ENCODE results near the gene DIO3. TPM values are rescaled to one million over a fixed set of nuclear protein-coding genes. Genes with fewer than 3 reads are reported as not detected.

The DIO3 gene
- not detected for total RNA-seq
- long read RNA-seq = 0 reads

DNA sequence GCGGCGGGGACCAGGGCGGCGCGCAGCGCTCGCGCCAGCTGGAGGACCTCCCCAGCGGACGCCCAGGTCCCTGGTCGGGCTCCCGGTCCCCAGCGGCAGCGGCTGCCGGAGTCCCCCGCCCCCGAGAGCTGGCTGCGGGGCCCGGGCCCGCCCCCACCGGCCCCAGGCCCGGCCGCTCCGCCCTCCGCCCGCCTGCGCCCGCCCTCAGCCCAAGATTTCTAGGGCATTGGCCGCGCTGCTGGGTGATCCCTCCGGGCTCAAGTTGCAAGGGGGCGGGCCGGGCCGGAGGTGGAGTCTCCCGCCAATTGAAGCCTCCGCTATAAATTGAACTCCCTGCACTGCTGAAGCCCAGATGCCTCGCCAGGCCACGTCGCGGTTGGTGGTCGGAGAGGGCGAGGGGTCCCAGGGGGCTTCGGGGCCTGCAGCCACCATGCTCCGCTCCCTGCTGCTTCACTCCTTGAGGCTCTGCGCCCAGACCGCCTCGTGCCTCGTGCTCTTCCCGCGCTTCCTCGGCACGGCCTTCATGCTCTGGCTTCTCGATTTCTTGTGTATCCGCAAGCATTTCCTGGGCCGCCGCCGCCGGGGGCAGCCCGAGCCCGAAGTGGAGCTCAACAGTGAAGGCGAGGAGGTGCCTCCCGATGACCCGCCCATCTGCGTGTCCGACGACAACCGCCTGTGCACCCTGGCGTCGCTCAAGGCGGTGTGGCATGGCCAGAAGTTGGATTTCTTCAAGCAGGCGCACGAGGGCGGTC, at the start of gene DIO3:
Gene DIO3 (plus strand): TSS at position 351 of the 752 bp plus-strand sequence.
- intact Hi-C loops (cut with DNase I) = no loop called here

GRCh38 chr14:101511620-101512375, 49.5 kb upstream of the DIO3 start:
- intact Hi-C loops (cut with DNase I) = no loop called here
- DNase-seq (ENCODE audit: low spot score) = no peak

More for the DNA sequence above, at the start of gene DIO3:
- DNase-seq (ENCODE audit: low spot score) = no peak

DNA sequence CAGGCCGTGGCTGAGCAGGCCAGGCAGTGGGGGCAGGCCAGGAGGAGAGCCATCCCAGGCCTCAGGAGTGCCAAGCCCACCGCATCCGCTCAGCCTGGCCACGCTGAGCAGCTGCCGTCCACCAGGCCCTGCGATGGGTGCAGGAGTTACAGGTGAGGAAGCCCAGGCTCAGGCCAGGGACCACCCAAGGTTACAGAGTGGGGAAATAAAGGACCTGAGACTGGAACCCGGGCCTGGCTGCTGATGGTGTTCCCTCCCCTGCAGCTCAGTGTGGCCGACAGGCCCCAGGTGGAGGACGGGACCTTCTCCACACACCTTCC, 49.0 kb upstream of the DIO3 start:
- no peak for DNase-seq (ENCODE audit: low spot score)
- intact Hi-C loops (cut with DNase I) = no loop called here

GRCh38 chr14:101514136-101514535, 47.2 kb upstream of the DIO3 start:
- DNase-seq (ENCODE audit: low spot score) = no peak

GRCh38 chr14:101516401-101516800, 44.9 kb upstream of the DIO3 start:
- intact Hi-C loops (cut with DNase I) = no loop called here
- DNase-seq (ENCODE audit: low spot score) = no peak

More at GRCh38 chr14:101514136-101514535, 47.2 kb upstream of the DIO3 start:
- intact Hi-C loops (cut with DNase I) = no loop called here

GRCh38 chr14:101518611-101519473, 42.5 kb upstream of the DIO3 start:
- DNase-seq (ENCODE audit: low spot score) = no peak
- intact Hi-C loops (cut with DNase I) = no loop called here

DNA sequence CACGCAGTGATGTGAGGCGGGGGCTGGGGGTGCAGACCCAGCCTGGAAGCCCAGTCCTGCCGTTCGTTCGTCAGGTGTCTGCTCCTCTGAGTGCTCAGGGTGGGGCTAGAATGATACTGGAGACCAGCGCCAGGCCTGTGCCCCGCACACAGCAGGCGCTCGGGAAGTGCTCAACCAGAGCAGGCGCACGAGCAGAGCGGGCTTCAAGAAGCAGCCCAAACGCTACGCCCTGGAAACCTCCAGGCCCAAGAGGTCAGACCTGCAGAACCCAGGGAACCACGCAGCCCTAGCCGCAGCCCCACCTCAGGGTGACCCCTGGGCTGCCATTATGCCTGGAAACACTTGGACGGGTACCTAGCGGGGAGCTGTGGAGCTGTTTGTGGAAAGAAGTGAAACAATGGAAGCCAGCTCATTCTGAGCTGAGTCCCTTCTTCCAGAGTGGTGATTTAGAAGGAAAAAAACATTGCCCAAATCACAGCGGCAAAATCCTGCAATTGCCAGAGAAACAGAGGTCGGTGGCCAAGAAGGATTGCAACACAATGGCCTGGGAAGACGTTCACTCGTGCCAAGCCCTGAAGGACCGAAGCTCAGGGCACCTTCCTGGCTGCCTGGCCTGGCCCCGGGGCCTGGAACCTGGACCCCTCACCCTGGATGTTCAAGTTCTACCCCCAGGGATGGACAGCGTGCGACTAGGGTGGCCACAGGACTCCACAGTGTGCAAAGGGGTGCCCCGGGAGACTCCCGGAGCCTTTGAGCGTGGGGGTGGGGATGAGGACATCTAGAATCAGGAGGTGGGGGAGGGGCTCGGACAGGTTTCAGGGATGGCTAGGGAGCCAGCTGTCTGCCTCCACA, 40.4 kb upstream of the DIO3 start:
- no peak for DNase-seq (ENCODE audit: low spot score)
- intact Hi-C loops (cut with DNase I) = no loop called here

DNA sequence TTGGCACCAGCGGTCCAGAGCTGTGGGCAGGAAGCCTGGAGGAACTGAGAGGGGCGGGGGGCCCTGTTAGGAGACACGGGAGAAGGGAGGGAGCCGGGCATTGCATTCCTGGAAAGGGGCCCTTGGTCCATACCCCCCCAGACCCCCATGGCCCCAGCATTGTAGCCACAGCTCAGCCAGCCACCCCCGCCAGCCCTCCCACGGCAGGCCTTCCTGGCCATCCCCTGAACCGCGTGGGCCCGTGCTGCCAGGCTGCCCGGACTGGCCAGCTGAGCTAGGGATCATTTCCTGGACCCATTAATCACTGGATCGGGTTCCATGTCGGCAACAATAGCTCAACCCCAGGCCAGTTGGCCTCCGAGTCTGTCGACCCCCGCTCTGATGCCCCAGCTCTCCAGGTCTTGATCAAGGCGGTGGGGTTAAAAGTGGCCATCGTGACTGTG, 39.8 kb upstream of the DIO3 start:
- DNase-seq (ENCODE audit: low spot score) = no peak
- intact Hi-C loops (cut with DNase I) = no loop called here

GRCh38 chr14:101521978-101522377, 39.3 kb upstream of the DIO3 start:
- no peak for DNase-seq (ENCODE audit: low spot score)
- intact Hi-C loops (cut with DNase I) = no loop called here

- intact Hi-C loops (cut with DNase I) = no loop called here
- DNase-seq (ENCODE audit: low spot score) = no peak
Observed at GRCh38 chr14:101525640-101526527, 35.4 kb upstream of the DIO3 start.

GRCh38 chr14:101527987-101528386, 33.3 kb upstream of the DIO3 start:
- DNase-seq (ENCODE audit: low spot score) = no peak
- intact Hi-C loops (cut with DNase I) = no loop called here

DNA sequence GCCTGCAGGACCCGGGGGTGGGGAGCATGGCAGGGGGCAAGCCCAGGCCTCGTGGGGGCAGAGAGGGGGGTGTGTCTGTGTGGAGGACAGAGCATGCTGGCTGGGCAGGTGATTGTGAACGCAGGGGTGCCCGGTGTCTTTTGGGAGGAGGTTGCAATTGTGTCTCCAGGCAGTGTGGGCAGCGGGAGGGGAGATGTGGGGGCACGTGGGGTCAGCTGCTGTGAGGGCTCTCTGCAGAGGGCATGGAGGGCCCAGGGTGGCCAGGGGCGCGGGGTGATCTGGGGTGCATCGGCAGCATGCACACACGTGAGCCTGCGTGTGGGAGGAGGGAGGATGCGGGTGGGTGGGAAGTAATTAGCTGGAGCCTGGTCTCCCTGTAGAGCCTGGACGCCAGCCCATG, 32.2 kb upstream of the DIO3 start:
- DNase-seq (ENCODE audit: low spot score) = no peak
- intact Hi-C loops (cut with DNase I) = no loop called here

- intact Hi-C loops (cut with DNase I) = no loop called here
- DNase-seq (ENCODE audit: low spot score) = no peak
Observed at GRCh38 chr14:101534198-101534597, 27.1 kb upstream of the DIO3 start.

DNA sequence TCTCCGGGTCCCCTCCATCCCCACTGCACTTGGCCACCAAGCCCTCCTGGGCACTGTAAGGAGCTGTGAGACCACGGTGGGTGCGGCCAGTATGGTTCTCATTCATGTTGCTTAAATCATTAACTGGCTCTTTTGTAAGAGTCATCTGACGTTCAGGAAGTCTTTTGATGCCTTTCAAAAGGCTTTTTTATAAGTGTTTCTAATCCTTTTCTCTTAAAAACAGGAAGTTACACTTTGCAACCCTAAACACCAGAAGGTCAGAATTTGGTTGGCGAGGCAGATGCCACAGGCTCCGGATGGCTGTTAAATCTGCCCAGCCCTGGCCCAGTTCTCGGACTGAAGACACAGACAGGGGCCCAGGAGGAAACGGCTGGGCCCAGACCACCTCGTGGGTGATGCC, 26.1 kb upstream of the DIO3 start:
- intact Hi-C loops (cut with DNase I) = no loop called here
- DNase-seq (ENCODE audit: low spot score) = no peak

DNA sequence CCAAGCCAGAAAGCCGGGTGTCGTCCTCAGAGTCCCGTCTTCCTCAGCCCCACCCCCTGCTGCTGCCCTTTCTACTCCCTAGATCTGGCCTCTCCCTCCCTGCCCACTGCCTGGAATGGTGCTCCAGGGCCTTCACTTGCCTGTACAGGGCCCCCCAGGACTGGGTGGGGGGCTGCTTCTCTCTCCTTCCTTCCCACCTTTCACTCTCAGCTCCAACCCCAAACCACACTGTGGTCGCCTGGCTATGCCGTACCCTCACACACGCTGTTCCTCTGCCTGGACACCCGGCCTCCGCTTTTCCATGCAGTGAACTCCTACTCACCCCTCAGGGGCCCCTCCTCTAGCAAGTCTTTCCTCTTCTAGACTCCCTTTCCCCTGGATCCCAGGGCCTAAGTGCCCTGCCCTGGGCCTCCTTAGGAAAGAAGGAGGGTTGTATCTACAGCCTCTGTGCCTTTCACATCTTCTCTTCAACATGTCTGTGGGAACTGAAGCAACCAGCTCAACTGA, 25.5 kb upstream of the DIO3 start:
- DNase-seq (ENCODE audit: low spot score) = no peak
- intact Hi-C loops (cut with DNase I) = no loop called here

DNA sequence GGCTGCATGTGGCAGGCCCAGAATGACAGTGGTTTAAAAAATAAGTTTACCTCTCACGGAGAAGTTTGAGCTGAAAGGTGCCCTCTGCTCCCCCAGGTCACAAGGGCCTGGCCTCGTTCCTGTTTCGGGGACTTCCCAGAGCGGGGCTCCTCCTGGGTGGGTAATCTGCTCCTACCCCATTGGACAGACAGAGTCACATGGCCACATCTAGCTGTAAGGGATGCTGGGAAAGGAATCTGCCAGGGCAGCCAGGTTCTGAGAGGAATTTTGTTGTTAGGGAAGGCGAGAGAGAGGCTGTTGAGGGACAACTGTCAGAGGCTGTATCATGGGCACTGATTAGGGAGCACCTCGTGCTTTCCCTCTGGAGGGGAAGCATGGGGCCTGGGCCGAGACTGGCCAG, 24.0 kb upstream of the DIO3 start:
- DNase-seq (ENCODE audit: low spot score) = no peak
- intact Hi-C loops (cut with DNase I) = no loop called here

DNA sequence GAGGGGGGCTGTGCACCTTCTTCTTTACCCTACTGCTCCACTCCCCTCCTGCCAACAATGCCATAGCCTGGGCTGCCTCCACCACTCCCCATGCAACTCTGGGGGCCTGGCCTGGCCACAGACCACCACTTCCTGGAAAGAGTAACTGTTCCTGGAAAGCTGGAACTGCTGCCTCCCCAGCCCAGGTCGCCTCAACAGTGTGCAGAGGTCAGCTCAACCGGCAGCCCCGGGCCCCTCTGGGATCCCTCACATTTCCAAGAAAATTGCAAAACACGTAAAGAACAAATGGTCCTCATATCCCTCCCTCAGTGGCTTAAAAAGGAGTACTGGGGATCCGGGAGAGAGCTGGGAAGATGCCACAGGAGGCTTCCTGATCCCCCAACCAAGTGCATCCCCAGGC, 22.4 kb upstream of the DIO3 start:
- intact Hi-C loops (cut with DNase I) = no loop called here

GRCh38 chr14:101539880-101540279, 21.4 kb upstream of the DIO3 start:
- DNase-seq (ENCODE audit: low spot score) = no peak
- intact Hi-C loops (cut with DNase I) = no loop called here

More for the DNA sequence above, 22.4 kb upstream of the DIO3 start:
- no peak for DNase-seq (ENCODE audit: low spot score)
